ENCODE measurements around the gene FHOD3. TPM values are rescaled to one million over a fixed set of nuclear protein-coding genes. Genes with fewer than 3 reads are reported as not detected.
A peak's percentile ranks its signal among the peaks of the same experiment; 100 is the strongest.

FHOD3 gene
- total and polyA plus RNA-seq, 2 of the 13 experiments (the other 11 are each of a cell fraction or from before 2014, with no cell fraction given) = 0.07 TPM; not detected in 1

DNA sequence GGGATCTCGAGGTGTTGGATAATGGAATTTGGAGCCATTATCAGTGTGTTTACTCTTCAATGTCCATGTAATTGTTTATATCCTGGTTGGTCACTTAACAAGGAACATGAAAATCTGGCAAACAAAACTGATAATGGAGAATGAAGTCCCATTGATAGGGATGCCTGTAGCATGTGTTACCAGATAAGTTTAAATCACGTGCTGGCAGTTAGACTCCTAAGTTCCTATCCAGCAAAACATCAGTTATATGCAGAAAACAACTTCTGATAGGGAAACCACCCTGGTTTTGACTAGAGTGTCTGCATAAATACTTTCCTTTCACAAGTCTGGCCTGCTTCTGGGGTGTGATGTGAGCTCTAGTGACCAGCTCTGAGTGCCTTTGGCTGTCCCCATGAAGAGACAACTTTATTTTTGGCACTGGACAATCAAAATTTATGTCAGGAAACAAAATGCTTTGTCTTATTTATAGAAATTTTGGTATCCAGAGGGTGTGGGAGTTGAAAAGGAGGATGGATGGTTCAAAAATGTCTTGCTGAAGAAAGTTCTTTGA lies 82.0 kb downstream of the FHOD3 start (continued):
- TF ChIP-seq, protein P1, sequence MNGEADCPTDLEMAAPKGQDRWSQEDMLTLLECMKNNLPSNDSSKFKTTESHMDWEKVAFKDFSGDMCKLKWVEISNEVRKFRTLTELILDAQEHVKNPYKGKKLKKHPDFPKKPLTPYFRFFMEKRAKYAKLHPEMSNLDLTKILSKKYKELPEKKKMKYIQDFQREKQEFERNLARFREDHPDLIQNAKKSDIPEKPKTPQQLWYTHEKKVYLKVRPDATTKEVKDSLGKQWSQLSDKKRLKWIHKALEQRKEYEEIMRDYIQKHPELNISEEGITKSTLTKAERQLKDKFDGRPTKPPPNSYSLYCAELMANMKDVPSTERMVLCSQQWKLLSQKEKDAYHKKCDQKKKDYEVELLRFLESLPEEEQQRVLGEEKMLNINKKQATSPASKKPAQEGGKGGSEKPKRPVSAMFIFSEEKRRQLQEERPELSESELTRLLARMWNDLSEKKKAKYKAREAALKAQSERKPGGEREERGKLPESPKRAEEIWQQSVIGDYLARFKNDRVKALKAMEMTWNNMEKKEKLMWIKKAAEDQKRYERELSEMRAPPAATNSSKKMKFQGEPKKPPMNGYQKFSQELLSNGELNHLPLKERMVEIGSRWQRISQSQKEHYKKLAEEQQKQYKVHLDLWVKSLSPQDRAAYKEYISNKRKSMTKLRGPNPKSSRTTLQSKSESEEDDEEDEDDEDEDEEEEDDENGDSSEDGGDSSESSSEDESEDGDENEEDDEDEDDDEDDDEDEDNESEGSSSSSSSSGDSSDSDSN (CRISPR knock-in tag; IDR thresholded peaks at IDR 0.05) = no peak
- TF ChIP-seq ZNF343 (CRISPR knock-in tag; IDR thresholded peaks at IDR 0.05) (no peak), POLR2G (IDR thresholded peaks at IDR 0.05; ENCODE audit: low read depth, low read length) (no peak), ARID2 (CRISPR knock-in tag; IDR thresholded peaks at IDR 0.05; ENCODE audit: borderline replicate concordance) (no peak), JUND (CRISPR knock-in tag; IDR thresholded peaks at IDR 0.05) (no peak), NAIF1 (CRISPR knock-in tag; IDR thresholded peaks at IDR 0.05; ENCODE audit: borderline replicate concordance) (no peak), IRX3 (CRISPR knock-in tag; IDR thresholded peaks at IDR 0.05; ENCODE audit: borderline replicate concordance, low read depth) (no peak)

DNA sequence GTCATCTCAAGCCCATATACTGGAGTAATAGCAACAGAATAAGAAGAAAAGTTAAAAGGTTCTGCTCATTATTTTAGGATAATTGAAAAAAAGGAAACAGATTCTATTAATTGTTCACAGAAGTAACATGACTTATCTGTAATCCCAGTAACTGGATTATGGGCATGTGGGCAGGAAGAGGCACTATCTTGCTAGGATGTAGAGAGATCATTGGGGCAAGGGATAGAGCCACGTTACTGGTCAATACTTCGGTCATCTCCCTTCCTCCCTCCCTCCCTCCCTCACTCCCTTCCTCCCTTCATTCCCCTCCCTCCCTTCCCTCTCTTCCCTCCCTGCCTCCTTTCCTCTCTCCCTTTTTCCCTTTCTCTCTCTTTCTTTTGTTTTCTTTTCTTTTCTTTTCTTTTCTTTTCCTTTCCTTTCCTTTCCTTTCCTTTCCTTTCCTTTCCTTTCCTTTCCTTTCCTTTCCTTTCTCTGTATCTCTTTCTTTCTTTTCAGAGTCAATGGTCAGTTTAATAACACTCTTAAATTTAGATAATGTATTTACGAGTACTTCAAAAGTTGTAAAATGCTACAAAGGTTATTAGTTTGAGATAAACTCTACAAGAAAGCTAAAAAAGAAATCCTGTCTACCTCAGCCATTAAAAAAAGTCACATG lies 82.8 kb downstream of the FHOD3 start:
- intact Hi-C loops (cut with micrococcal nuclease; ENCODE audit: unreplicated experiment) = no loop called here
- H3K4me1 ChIP-seq (ENCODE audit: insufficient read depth, low read length) = no peaks in the 10 kb centered on the region
- H4K20me1 ChIP-seq (ENCODE audit: insufficient read depth, low read length) = no peaks in the 10 kb centered on the region
- no peaks in the 10 kb centered on the region for H3K9me3 ChIP-seq (ENCODE audit: low read length)
- 1% methylated on average over 3 of the region's 3 CpGs for WGBS (ENCODE audit: low lambda C conversion rate)
- no peak overlapping the region for H3K4me2 ChIP-seq (ENCODE audit: low read depth, low read length)
- FAIRE-seq (no peak), DNase-seq (ENCODE audit: low spot score) (no peak), ATAC-seq (no peak)
- H3K36me3 ChIP-seq (replicated peaks in 1 of 2; ENCODE audit: control insufficient read depth in 1 of 2, insufficient read depth in 2 of 2, low read length in 2 of 2) = no peaks in the 10 kb centered on the region
- no peak overlapping the region for H3K27ac ChIP-seq (ENCODE audit: extremely low read length, insufficient read depth, low read length)
- H2AFZ ChIP-seq (ENCODE audit: low read length) = no peak overlapping the region
- in situ Hi-C loops (cut with HindIII; ENCODE audit: extremely low pct_ligation_motif_present, low pct_unique_long_range_greater_than_20kb) = no loop called here
- H3K79me2 ChIP-seq (ENCODE audit: insufficient read depth, low read length) = no peaks in the 10 kb centered on the region
- no peak overlapping the region for H3K4me3 ChIP-seq (replicated peaks in 1 of 3; ENCODE audit: insufficient read depth in 1 of 3, low read depth in 2 of 3, low read length in 3 of 3)
- BruUV-seq (replicated peaks) = no TSS peak
- ChIA-PET CTCF (ENCODE audit: low intra/inter-chr PET ratio, low total read pairs) (no interaction called here), POLR2A (no interaction called here)
- TF ChIP-seq ZNF17 (CRISPR knock-in tag; IDR thresholded peaks at IDR 0.05) = no peak
- TF ChIP-seq ZNF446 (CRISPR knock-in tag; IDR thresholded peaks at IDR 0.05) = no peak
- TF ChIP-seq ZNF274 (CRISPR knock-in tag; IDR thresholded peaks at IDR 0.05) = no peak
- TF ChIP-seq SP140L (CRISPR knock-in tag; IDR thresholded peaks at IDR 0.05; ENCODE audit: borderline replicate concordance) = no peak
- TF ChIP-seq HNRNPK (IDR thresholded peaks at IDR 0.05; ENCODE audit: low read depth, low read length, poor library complexity, severe bottlenecking) = peak; percentile 92
- H3K9ac ChIP-seq (ENCODE audit: insufficient read depth, low read depth, low read length) = no peak overlapping the region
- H3K27me3 ChIP-seq (ENCODE audit: control insufficient read depth in 1 of 2, insufficient read depth in 2 of 2, low read length in 2 of 2) = peaks cover 0 to 9% of the 10 kb centered on the region in 2 experiments; a peak in 2 of 5 replicates

Measured in HepG2 (cell line).